GM18951 (cell line): ENCODE data around the gene EXOSC5.
"Not testable (repeated sequence)": the region's sequence is repeated elsewhere in the genome, so short reads cannot be mapped to it uniquely, and the experiment has no call there.

Source experiments
- POLR2A ChIP-seq: IDR thresholded peaks from 4 replicates; pipeline ENCODE4 v1.6.1; 2011; ENCODE audit warnings: mild to moderate bottlenecking; ENCODE audit not compliant: insufficient read length, insufficient read depth; ENCODE audit errors: extremely low read depth
- in situ Hi-C: fragments of 300-500 bp; cut with MboI; formaldehyde crosslinking; loops from one replicate; pipeline ENCODE4 v1.12.0; 2022; ENCODE audit warnings: low sequenced_read_pairs, mixed read lengths, inconsistent platforms; ENCODE audit not compliant: unreplicated experiment

The EXOSC5 gene

GRCh38 chr19:41350735-41351338, 46.3 kb downstream of the EXOSC5 start:
- TF ChIP-seq POLR2A, result no peak
- in situ Hi-C loops, result no loop called here

- in situ Hi-C loops, result not testable (repeated sequence)
Measured at GRCh38 chr19:41346916-41347315, 50.2 kb downstream of the EXOSC5 start.

- TF ChIP-seq POLR2A, result no peak
Measured at GRCh38 chr19:41344162-41344561, 53.0 kb downstream of the EXOSC5 start.

GRCh38 chr19:41341669-41342490, 55.3 kb downstream of the EXOSC5 start:
- in situ Hi-C loops, result no loop called here
- TF ChIP-seq POLR2A, result no peak

More at GRCh38 chr19:41344162-41344561, 53.0 kb downstream of the EXOSC5 start:
- in situ Hi-C loops, result no loop called here

- no peak for TF ChIP-seq POLR2A
- in situ Hi-C loops, result no loop called here
Measured at GRCh38 chr19:41339936-41340335, 57.2 kb downstream of the EXOSC5 start.
